GM23248 (cell line): ENCODE results near the gene CLDN10. TPM values are rescaled to one million over a fixed set of nuclear protein-coding genes. Genes with fewer than 3 reads are reported as not detected.

Experiments used
- DNase-seq: peaks from one replicate; pipeline ENCODE4 v3.0.0-alpha.2; 2015
- H2AFZ ChIP-seq: fragments of 200-600 bp; sonication (generic); 2 replicates; pipeline ENCODE4 v1.6.1; 2016; ENCODE audit warnings: antibody characterized with exemption
- H3F3A ChIP-seq: fragments of 200-600 bp; sonication (generic); 2 replicates; pipeline ENCODE4 v1.6.1; 2016; ENCODE audit warnings: mild to moderate bottlenecking, antibody characterized with exemption, mixed run types; ENCODE audit not compliant: insufficient read depth
- H3K27ac ChIP-seq: fragments of 200-600 bp; sonication (generic); 2 replicates; pipeline ENCODE4 v1.5.1; 2016; ENCODE audit warnings: mild to moderate bottlenecking
- H3K27me3 ChIP-seq: fragments of 200-600 bp; sonication (generic); replicated peaks from 2 replicates; pipeline ENCODE4 v1.6.1; 2016; ENCODE audit warnings: mild to moderate bottlenecking; ENCODE audit not compliant: insufficient read depth
- H3K36me3 ChIP-seq: fragments of 200-600 bp; sonication (generic); 2 replicates; pipeline ENCODE4 v1.6.1; 2016; ENCODE audit warnings: low read depth, mild to moderate bottlenecking
- H3K4me1 ChIP-seq: fragments of 200-600 bp; sonication (generic); 2 replicates; pipeline ENCODE4 v1.6.1; 2016; ENCODE audit warnings: mild to moderate bottlenecking; ENCODE audit not compliant: insufficient read depth
- H3K4me2 ChIP-seq: fragments of 200-600 bp; sonication (generic); one replicate; pipeline ENCODE4 v1.6.1; 2016; ENCODE audit warnings: mild to moderate bottlenecking; ENCODE audit not compliant: unreplicated experiment
- H3K4me3 ChIP-seq: fragments of 200-600 bp; sonication (generic); 2 replicates; pipeline ENCODE4 v1.5.1; 2016; ENCODE audit warnings: mild to moderate bottlenecking
- H3K79me2 ChIP-seq: fragments of 200-600 bp; sonication (generic); 2 replicates; pipeline ENCODE4 v1.6.1; 2016; ENCODE audit warnings: mild to moderate bottlenecking; ENCODE audit not compliant: insufficient read depth
- H3K9ac ChIP-seq: fragments of 200-600 bp; sonication (generic); 2 replicates; pipeline ENCODE4 v1.6.1; 2016; ENCODE audit warnings: mild to moderate bottlenecking
- H3K9me2 ChIP-seq: fragments of 200-600 bp; sonication (generic); 2 replicates; pipeline ENCODE4 v1.6.1; 2016; ENCODE audit warnings: mixed run types, mild to moderate bottlenecking, moderate library complexity; ENCODE audit not compliant: insufficient read depth
- H3K9me3 ChIP-seq: fragments of 200-600 bp; sonication (generic); one replicate; pipeline ENCODE4 v1.6.1; 2017; ENCODE audit warnings: low read depth
- H4K20me1 ChIP-seq: fragments of 200-600 bp; sonication (generic); 2 replicates; pipeline ENCODE4 v1.6.0; 2016; ENCODE audit not compliant: insufficient read depth
- EZH2 ChIP-seq: fragments of 200-600 bp; sonication (generic); IDR thresholded peaks from 2 replicates; pipeline ENCODE4 v1.6.1; 2018; ENCODE audit warnings: antibody characterized with exemption, mild to moderate bottlenecking; ENCODE audit not compliant: insufficient read depth, poor library complexity, severe bottlenecking
- EZH2phosphoT487 ChIP-seq: fragments of 200-600 bp; sonication (generic); IDR thresholded peaks from 2 replicates; pipeline ENCODE4 v1.6.1; 2018; ENCODE audit warnings: antibody characterized with exemption, moderate library complexity, mild to moderate bottlenecking, low read depth; ENCODE audit not compliant: insufficient read depth
- WGBS, 2 experiments: methylation state at CpG; one replicate each; pipeline ENCODE4 v1.1.6; 2015 to 2017; ENCODE audit warnings: low lambda C conversion rate in 2 of 2, low coverage in 1 of 2; ENCODE audit errors: missing lambda C conversion rate in 2 of 2; 5-methylcytosine and 5-hydroxymethylcytosine counted together
- in situ Hi-C: fragments of 300-500 bp; cut with MboI; formaldehyde crosslinking; loops from 2 replicates; pipeline ENCODE4 v1.15.0; 2020
- polyA plus RNA-seq: library from polyadenylated mRNA; unstranded; fragments of >200 nt; fragmentation: Nextera tagmentation; extraction: Ambion mirVana; gene quantifications from 2 replicates; pipeline ENCODE4 v1.2.1, GENCODE V29; 2016
- total RNA-seq: library from RNA; depleted of rRNA; stranded (reverse); fragments of >200 nt; shearing (Covaris generic); gene quantifications from 2 replicates; pipeline ENCODE4 v1.2.3, GENCODE V29; 2014

The CLDN10 gene
- total and polyA plus RNA-seq, 2 experiments from 2014 or later: 0.20 TPM; not detected in 1

- Histone ChIP-seq H3K79me2 (no peaks in the 10 kb centered on the region), H4K20me1 (no peaks in the 10 kb centered on the region), H2AFZ (no peak overlapping the region), H3K4me1 (no peaks in the 10 kb centered on the region), H3K4me2 (no peak overlapping the region), H3K27me3 (peaks cover 86% of the 10 kb centered on the region), H3K27ac (no peak overlapping the region), H3K4me3 (no peak overlapping the region), H3F3A (no peaks in the 10 kb centered on the region), H3K9me3 (no peaks in the 10 kb centered on the region), H3K9me2 (no peaks in the 10 kb centered on the region), H3K9ac (no peak overlapping the region), H3K36me3 (no peaks in the 10 kb centered on the region)
- whole genome bisulfite sequencing, 2 experiments: 37 to 39% methylated on average over 29 of the region's 29 CpGs
- TF ChIP-seq EZH2: peak; percentile 70
- no peak for TF ChIP-seq EZH2phosphoT487
- no peak for DNase-seq
- in situ Hi-C loops: no loop called here
Measured at GRCh38 chr13:95553581-95554385, 1.3 kb downstream of the CLDN10 start.

DNA sequence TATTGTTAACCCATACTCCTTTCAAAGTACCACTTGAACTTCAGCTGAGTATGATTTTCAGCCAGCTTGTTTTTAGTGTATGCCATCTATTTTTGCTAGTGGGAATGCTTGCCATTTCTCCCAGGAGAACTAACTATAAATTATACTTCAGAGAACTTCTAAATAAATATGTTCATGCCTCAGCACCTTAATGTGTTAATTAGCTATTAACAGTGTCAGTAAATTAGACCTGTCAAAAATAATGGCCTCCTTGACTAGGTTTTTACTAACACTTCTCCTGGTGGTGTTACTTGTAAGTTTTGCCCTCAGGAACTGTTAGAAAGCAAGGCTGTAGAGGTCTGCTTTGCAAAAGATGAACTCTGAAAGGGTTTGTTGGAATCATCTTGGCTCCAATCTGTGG lies 4.5 kb downstream of the CLDN10 start:
- H3K4me3 ChIP-seq: no peak overlapping the region
- H3K36me3 ChIP-seq: no peaks in the 10 kb centered on the region
- H3K27me3 ChIP-seq: peaks cover 81% of the 10 kb centered on the region
- no peaks in the 10 kb centered on the region for H3K4me1 ChIP-seq
- no peak overlapping the region for H3K9ac ChIP-seq
- no peaks in the 10 kb centered on the region for H3F3A ChIP-seq
- H4K20me1 ChIP-seq: no peaks in the 10 kb centered on the region
- TF ChIP-seq EZH2 (no peak), EZH2phosphoT487 (no peak)
- H3K27ac ChIP-seq: no peak overlapping the region
- H3K9me2 ChIP-seq: no peaks in the 10 kb centered on the region
- no peaks in the 10 kb centered on the region for H3K79me2 ChIP-seq
- no peaks in the 10 kb centered on the region for H3K9me3 ChIP-seq
- no peak for DNase-seq
- no peak overlapping the region for H2AFZ ChIP-seq
- no peak overlapping the region for H3K4me2 ChIP-seq
- in situ Hi-C loops: no loop called here

DNA sequence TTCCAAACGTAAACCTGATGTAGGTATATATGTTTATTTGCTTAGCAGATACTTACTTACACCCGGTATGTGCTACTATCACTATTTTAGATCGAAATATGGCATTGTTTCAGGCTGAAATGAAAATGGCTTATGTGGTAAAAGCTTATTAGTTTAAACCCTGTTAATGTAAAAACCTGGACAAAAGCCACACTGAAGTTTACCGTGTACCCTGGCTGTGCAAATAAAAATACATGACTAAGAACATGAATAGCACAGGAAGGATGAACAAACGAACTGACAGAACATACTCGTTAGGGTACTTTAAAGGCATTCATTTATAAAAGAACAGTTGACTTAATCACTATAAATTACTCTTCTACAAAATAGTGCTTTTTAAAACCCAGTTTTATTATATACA lies 6.6 kb downstream of the CLDN10 start:
- H3K27me3 ChIP-seq: peaks cover 69% of the 10 kb centered on the region
- H3K9me2 ChIP-seq: no peaks in the 10 kb centered on the region
- in situ Hi-C loops: no loop called here
- no peak overlapping the region for H3K9ac ChIP-seq
- H2AFZ ChIP-seq: no peak overlapping the region
- H3K4me1 ChIP-seq: no peaks in the 10 kb centered on the region
- no peaks in the 10 kb centered on the region for H3K36me3 ChIP-seq
- no peak overlapping the region for H3K27ac ChIP-seq
- no peaks in the 10 kb centered on the region for H4K20me1 ChIP-seq
- no peak for DNase-seq
- H3F3A ChIP-seq: 0 out of 2 replicates have a peak, but pooled peaks cover 3% of the 10 kb centered on the region
- no peak overlapping the region for H3K4me2 ChIP-seq
- TF ChIP-seq EZH2phosphoT487 (no peak), EZH2 (no peak)
- H3K9me3 ChIP-seq: no peaks in the 10 kb centered on the region
- 58 to 59% methylated on average over 6 of the region's 6 CpGs for WGBS, 2 experiments
- no peaks in the 10 kb centered on the region for H3K79me2 ChIP-seq
- no peak overlapping the region for H3K4me3 ChIP-seq

DNA sequence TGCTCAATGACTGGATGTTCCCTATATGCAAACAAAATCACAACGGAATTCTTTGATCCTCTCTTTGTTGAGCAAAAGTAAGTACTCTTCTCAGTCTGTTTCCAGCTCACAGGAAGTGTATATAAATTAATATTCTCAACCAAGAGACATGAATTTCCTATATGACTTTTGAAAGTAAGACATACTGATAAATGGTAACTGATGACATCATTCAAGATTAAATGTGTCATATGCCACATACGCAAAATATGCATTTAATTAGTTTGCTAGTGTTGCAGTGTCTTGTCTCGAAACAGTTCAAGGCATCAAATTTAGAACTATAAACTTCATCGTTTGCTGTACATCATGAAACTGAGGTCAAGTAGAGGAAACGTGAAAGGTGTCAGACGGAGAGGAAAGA lies 7.9 kb downstream of the CLDN10 start:
- in situ Hi-C loops: no loop called here
- Histone ChIP-seq H3K27me3 (peaks cover 62% of the 10 kb centered on the region), H3K9me2 (no peaks in the 10 kb centered on the region), H2AFZ (no peak overlapping the region), H3K36me3 (no peaks in the 10 kb centered on the region), H3K4me2 (no peak overlapping the region), H3K9me3 (no peaks in the 10 kb centered on the region), H4K20me1 (no peaks in the 10 kb centered on the region), H3K4me3 (no peak overlapping the region), H3K4me1 (peaks cover 4% of the 10 kb centered on the region; the same call in 1 of the 2 replicates), H3F3A (0 out of 2 replicates have a peak, but pooled peaks cover 16% of the 10 kb centered on the region), H3K79me2 (no peaks in the 10 kb centered on the region), H3K9ac (no peak overlapping the region), H3K27ac (no peak overlapping the region)
- no peak for DNase-seq
- 37 to 39% methylated on average over 6 of the region's 6 CpGs for WGBS, 2 experiments
- TF ChIP-seq EZH2 (no peak), EZH2phosphoT487 (no peak)
